DND-41 (cell line): Measurements from ENCODE around the gene CCNY.

Source experiments
- ATAC-seq: fragments of 200-7000 bp; cut with Tn5 transposase; 3 replicates; pipeline ENCODE4 v1.9.1; 2021; ENCODE audit warnings: low read depth; ENCODE audit not compliant: insufficient read depth
- DNase-seq: peaks from one replicate; pipeline ENCODE4 v3.0.0-alpha.2; 2020
- H2AFZ ChIP-seq: 2 replicates; pipeline ENCODE4 v1.6.0; 2012; ENCODE audit warnings: low read depth, low read length
- H3K27ac ChIP-seq: 2 replicates; pipeline ENCODE4 v1.5.1; 2012; ENCODE audit warnings: low read length, inconsistent platforms
- H3K27me3 ChIP-seq: fragments of 200-600 bp; sonication (generic); 2 replicates; pipeline ENCODE4 v1.6.0; 2012; ENCODE audit warnings: low read length, mild to moderate bottlenecking, inconsistent platforms; ENCODE audit not compliant: insufficient read depth, poor library complexity
- H3K36me3 ChIP-seq: 2 replicates; pipeline ENCODE4 v1.5.1; 2012; ENCODE audit warnings: low read length, inconsistent platforms; ENCODE audit not compliant: insufficient read depth
- H3K4me1 ChIP-seq: 2 replicates; pipeline ENCODE4 v1.5.1; 2012; ENCODE audit warnings: mild to moderate bottlenecking, low read length; ENCODE audit not compliant: insufficient read depth
- H3K4me2 ChIP-seq: 2 replicates; pipeline ENCODE4 v1.6.0; 2012; ENCODE audit warnings: mild to moderate bottlenecking, moderate library complexity, low read length, inconsistent platforms; ENCODE audit not compliant: insufficient read depth
- H3K4me3 ChIP-seq, 2 experiments: fragments of 200-600 bp in 1 of 2; shearing (Covaris generic) in 1 of 2; 2 replicates each; pipeline ENCODE4 v1.5.1; 2012 to 2016; ENCODE audit warnings: inconsistent platforms in 2 of 2, low read length in 2 of 2, mild to moderate bottlenecking in 2 of 2, low read depth in 1 of 2, moderate library complexity in 1 of 2
- H3K79me2 ChIP-seq: 2 replicates; pipeline ENCODE4 v1.6.0; 2012; ENCODE audit warnings: low read length, inconsistent platforms; ENCODE audit not compliant: insufficient read depth
- H3K9ac ChIP-seq: 2 replicates; pipeline ENCODE4 v1.6.0; 2012; ENCODE audit warnings: low read depth, mild to moderate bottlenecking, inconsistent platforms, low read length, moderate library complexity
- H3K9me3 ChIP-seq: 2 replicates; pipeline ENCODE4 v1.5.1; 2012; ENCODE audit warnings: low read length, moderate library complexity, mild to moderate bottlenecking, inconsistent platforms; ENCODE audit not compliant: insufficient read depth, severe bottlenecking
- H4K20me1 ChIP-seq: 2 replicates; pipeline ENCODE4 v1.6.0; 2012; ENCODE audit warnings: low read length; ENCODE audit not compliant: insufficient read depth
- EZH2 ChIP-seq: IDR thresholded peaks from 3 replicates; pipeline ENCODE4 v1.6.1; 2012; ENCODE audit warnings: borderline replicate concordance, low read depth, mild to moderate bottlenecking, moderate library complexity, low read length, inconsistent platforms; ENCODE audit not compliant: severe bottlenecking
- TF ChIP-seq, protein P1 (sequence below): IDR thresholded peaks from 2 replicates; pipeline ENCODE4 v1.5.1; 2012; ENCODE audit warnings: borderline replicate concordance, low read length, moderate library complexity, mild to moderate bottlenecking; ENCODE audit not compliant: poor library complexity, severe bottlenecking; ENCODE audit errors: extremely low read depth

CCNY gene

DNA sequence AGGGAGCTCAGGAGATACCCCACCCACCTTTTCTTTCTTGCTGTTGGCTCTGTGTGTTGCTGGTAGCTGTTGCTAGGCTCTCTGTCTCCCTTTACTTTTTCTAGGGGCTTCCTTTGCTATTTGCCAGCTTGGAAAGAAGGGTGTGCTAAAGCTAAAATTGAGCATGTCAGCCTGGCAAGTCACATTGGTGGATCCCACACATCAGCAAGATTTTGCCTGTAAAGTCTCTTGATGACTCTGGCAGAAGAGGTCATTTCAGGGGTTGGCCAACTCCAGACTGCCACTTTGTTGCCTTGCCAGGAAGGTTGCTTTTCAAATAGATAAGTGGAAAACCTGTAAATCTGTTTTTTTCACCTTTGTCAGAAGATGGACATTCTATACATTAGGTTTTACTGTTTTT lies 9.9 kb downstream of the CCNY start:
- no peak for TF ChIP-seq EZH2
- TF ChIP-seq, protein P1, sequence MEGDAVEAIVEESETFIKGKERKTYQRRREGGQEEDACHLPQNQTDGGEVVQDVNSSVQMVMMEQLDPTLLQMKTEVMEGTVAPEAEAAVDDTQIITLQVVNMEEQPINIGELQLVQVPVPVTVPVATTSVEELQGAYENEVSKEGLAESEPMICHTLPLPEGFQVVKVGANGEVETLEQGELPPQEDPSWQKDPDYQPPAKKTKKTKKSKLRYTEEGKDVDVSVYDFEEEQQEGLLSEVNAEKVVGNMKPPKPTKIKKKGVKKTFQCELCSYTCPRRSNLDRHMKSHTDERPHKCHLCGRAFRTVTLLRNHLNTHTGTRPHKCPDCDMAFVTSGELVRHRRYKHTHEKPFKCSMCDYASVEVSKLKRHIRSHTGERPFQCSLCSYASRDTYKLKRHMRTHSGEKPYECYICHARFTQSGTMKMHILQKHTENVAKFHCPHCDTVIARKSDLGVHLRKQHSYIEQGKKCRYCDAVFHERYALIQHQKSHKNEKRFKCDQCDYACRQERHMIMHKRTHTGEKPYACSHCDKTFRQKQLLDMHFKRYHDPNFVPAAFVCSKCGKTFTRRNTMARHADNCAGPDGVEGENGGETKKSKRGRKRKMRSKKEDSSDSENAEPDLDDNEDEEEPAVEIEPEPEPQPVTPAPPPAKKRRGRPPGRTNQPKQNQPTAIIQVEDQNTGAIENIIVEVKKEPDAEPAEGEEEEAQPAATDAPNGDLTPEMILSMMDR: no peak
- H3K27me3 ChIP-seq: no peaks in the 10 kb centered on the region
- H3K79me2 ChIP-seq: peaks cover 93% of the 10 kb centered on the region
- no peak overlapping the region for H2AFZ ChIP-seq
- no peak overlapping the region for H3K27ac ChIP-seq
- peaks cover 9% of the 10 kb centered on the region for H3K36me3 ChIP-seq
- H3K4me1 ChIP-seq: peaks cover 7% of the 10 kb centered on the region; the same call in 1 of the 2 replicates
- H3K9ac ChIP-seq: no peak overlapping the region
- H3K4me3 ChIP-seq: no peak overlapping the region
- no peaks in the 10 kb centered on the region for H3K9me3 ChIP-seq
- ATAC-seq: no peak
- no peak overlapping the region for H3K4me2 ChIP-seq
- H4K20me1 ChIP-seq: peaks cover 70% of the 10 kb centered on the region
- no peak for DNase-seq

DNA sequence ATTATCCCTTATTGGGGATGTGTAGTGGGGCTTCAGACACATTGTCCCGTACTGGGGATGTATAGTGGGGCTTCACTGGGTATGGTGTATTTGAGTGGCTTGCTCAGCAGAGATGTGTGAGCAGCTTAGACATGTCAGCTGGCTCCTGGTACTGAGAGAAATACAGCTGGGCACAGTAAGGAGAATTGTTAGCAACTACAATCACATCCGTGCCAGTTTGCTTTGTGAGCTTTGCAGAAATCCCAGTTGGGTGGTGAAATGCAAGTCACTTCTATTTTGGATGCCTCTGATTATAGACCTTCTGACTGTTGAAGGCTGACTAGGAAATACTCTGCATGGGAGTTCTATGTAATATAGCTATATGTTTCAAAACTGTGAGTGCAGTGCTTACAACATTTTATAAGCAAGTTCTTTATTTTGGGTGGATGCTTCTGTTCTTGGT lies 10.8 kb downstream of the CCNY start:
- no peak overlapping the region for H3K27ac ChIP-seq
- H3K9me3 ChIP-seq: no peaks in the 10 kb centered on the region
- H3K27me3 ChIP-seq: no peaks in the 10 kb centered on the region
- no peak for ATAC-seq
- no peak overlapping the region for H3K4me2 ChIP-seq
- peaks cover 3% of the 10 kb centered on the region; the same call in 1 of the 2 replicates for H3K4me1 ChIP-seq
- H3K4me3 ChIP-seq: no peak overlapping the region
- TF ChIP-seq, protein P1: no peak
- no peak for TF ChIP-seq EZH2
- H2AFZ ChIP-seq: no peak overlapping the region
- no peak for DNase-seq
- H3K36me3 ChIP-seq: peaks cover 6% of the 10 kb centered on the region
- H3K9ac ChIP-seq: no peak overlapping the region
- H4K20me1 ChIP-seq: peaks cover 71% of the 10 kb centered on the region
- peaks cover 92% of the 10 kb centered on the region for H3K79me2 ChIP-seq

DNA sequence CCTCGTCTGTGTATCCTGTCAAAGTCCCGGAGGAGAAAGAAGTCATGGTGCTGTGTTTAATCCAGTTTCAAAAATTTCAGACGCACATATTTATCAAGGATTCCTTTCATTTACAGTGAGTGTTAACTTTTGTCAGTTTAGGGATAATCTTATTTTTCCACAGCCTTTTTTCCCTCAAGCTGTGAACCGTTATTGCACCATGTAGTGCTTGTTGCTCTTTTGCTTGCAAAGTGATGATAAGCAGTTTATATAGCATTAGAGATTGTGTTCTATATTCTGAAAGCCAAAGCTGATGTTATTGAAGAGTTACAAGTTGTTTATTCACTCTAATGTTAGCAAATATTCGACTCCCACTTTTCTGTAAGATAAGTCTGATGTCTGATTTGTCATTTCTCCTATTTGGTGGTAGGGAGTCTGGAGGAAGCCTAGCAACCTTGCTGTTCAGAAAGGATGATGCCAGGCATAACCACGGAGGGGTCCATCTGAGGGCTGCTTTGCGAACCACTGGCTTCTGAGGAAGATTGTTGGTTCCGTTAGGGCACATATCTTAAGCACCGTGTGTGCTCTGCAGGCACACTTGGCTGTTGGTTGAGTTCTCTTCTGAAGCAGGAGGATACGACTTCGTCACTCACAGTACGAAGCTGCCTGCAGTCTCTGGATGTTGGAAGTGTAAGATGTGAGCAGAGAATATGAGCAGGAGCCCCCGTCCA lies 11.7 kb downstream of the CCNY start:
- no peak overlapping the region for H3K27ac ChIP-seq
- H4K20me1 ChIP-seq: peaks cover 73% of the 10 kb centered on the region
- TF ChIP-seq EZH2: no peak
- TF ChIP-seq, protein P1: no peak
- H3K27me3 ChIP-seq: no peaks in the 10 kb centered on the region
- peaks cover 92% of the 10 kb centered on the region for H3K79me2 ChIP-seq
- no peaks in the 10 kb centered on the region for H3K9me3 ChIP-seq
- no peaks in the 10 kb centered on the region for H3K36me3 ChIP-seq
- no peak overlapping the region for H3K9ac ChIP-seq
- H3K4me1 ChIP-seq: peaks cover 9% of the 10 kb centered on the region
- no peak for ATAC-seq
- H3K4me2 ChIP-seq: no peak overlapping the region
- H2AFZ ChIP-seq: no peak overlapping the region
- no peak for DNase-seq
- H3K4me3 ChIP-seq: no peak overlapping the region
